T-helper 22 cell (primary cell): ENCODE data around the gene SH3GL1.

Experiments used
- DNase-seq: peaks from one replicate; pipeline ENCODE4 v3.0.0-alpha.2; 2020; ENCODE audit warnings: low read depth

SH3GL1 gene

DNA sequence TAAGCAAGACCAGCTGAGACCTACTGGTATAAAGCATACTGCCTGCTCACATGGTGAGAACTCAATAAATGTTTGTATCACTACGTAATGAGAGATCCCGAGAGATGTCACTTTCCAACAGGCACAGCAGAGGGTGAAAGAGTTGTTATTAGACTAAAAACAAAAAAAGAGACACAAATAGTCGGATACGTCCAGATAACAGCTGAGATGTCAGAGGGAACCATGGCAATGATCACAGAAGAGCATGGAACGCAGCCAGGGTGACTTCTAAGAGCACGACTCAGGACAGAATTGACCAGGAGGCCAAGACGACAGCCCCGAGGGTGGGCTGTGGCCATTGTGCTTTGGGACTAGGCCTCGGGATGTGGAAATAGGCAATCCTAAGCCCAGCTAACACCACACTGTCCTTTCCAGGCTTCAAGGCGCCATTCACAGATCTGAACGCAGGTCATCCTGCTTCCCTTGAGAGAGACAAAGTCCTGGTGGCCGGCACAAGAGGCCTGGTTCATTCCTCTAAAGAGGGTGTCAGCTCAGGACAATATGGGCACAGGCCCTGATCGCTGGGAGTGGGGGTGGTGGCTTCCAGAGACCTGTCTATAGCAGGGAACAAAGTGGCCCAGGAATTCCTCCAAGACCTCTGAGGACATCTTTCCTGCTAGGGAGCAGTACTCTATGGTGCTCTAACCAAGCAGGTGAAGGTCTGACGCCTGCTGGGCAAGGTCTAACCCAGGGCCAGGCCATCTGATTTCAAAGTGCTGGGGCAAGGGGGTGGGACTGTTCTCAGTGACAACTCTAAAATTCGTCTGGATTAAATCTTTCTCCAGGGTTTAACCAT, 3.2 kb downstream of the SH3GL1 start:
- DNase-seq: no peak

- DNase-seq: no peak
These were observed 6.3 kb downstream of the SH3GL1 start for GRCh38 chr19:4393947-4394590.

- DNase-seq: no peak
These were observed 8.5 kb downstream of the SH3GL1 start for GRCh38 chr19:4391701-4392483.

DNA sequence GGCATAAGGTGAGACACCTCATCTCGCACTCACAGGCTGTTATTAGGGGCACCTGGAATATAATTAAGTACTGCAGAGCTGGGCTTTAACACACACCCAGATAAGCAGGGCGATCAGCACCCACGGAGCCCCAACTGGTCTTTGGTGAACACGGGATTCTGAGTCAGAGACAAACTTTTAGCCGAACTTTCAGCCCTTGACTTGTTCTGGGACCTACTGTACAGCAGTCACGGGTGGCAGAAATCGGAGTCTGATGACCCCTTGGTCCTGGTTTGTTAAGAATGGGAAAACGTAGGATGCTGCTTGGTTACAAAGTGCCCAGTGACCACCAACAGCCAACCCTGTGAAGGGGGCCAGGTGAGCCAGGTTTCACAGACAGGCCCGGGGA, 9.0 kb downstream of the SH3GL1 start:
- no peak for DNase-seq

DNA sequence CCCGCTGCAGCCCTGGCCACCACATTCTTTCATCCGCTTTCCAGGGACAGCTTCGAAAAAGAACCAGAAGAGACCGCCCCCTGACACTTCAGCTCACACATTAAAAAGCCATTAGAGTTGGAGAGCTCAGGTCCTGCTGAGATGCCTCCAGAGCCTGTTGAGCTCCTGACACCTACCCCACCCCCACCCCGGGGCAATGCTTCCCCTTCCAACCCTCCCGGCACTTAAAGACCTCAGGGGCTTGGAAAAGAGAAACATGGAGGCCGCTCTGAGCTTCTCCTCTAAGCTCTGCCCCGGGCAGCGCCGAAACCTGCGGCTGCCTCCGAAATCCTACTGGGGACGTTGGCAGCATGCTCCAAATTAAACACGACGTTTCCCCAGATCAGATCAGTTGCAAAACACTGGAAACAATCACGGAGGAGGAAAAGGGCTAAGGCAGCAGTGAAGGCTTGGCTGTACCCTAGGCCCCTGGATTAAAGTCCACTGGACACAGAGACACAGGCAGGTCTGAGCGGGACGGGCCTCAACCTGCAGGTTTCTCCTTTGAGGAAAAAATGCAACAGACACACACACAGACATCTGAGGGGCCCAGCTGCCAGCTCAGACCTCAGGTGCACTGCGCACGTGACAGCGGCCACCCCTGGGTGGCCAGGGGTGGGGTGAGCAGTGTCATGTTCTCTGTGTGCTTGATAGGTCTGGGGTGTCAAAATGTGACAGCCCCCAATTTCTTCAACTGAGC, 9.6 kb downstream of the SH3GL1 start:
- no peak for DNase-seq

DNA sequence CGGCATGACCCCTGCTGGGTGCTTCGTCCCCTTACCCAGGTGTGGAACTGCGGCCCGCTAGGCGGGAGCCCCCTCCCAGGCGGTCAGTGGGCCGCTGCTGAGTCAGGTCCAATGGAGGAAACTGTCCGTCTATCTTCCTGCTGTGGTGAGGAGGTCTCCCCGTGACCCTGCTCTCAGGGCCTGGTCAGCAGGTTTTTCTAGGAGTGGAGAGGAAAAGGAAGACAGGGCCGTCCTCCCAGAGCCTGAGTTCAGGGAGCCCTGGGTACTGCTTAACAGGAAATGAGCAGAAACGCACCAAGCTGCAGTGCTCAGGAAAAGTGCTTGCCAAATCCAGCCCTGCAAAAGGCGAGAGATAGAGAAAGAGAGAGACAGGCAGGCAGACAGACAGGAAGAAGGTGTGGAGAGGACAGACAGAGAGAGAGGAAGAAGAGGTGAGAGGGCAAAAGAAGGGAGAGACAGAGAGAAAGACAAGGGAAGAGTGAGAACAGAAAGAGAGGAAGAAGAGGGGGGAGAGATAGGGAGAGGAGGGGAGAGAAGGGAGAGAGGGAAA, 10.3 kb downstream of the SH3GL1 start:
- no peak for DNase-seq

DNA sequence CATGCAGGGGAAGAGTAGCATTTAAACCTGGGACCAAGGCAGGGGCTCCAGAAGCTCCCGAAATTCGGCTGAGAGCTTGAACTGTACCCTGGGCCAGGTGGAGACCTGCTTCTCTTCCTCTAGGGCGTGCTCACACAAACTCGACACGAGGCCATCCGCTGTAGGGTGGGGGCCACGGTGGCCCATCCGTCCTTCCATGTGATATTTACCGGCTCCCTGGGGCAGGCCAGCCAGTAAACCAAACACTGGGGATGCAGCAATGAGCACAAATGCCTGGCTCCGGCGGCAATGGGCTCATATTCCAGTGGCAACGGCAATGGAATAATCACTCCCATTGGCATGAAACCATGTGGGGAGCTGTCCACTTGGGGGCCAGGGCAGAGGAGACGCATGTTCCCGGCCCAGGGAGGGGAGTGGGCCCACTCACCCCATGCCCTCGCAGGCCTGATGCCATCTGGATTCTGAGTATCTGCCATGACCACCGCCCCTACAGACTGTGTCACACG, 10.8 kb downstream of the SH3GL1 start:
- DNase-seq: no peak

DNA sequence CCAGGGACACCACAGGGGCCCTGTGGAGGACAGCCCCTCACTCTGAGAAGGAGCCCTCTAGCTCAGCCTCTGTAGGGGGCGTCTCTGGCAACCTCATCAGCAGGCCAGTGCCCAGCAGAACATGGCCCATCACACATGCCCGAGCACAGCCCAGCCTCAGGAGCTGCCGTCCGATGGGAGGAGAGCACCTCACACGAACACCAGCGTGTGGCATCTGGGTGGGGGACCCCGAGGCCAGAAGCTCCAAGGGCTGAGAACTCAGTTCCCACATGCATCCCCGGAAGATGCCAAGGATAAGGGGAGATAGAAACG, 11.3 kb downstream of the SH3GL1 start:
- DNase-seq: no peak

DNA sequence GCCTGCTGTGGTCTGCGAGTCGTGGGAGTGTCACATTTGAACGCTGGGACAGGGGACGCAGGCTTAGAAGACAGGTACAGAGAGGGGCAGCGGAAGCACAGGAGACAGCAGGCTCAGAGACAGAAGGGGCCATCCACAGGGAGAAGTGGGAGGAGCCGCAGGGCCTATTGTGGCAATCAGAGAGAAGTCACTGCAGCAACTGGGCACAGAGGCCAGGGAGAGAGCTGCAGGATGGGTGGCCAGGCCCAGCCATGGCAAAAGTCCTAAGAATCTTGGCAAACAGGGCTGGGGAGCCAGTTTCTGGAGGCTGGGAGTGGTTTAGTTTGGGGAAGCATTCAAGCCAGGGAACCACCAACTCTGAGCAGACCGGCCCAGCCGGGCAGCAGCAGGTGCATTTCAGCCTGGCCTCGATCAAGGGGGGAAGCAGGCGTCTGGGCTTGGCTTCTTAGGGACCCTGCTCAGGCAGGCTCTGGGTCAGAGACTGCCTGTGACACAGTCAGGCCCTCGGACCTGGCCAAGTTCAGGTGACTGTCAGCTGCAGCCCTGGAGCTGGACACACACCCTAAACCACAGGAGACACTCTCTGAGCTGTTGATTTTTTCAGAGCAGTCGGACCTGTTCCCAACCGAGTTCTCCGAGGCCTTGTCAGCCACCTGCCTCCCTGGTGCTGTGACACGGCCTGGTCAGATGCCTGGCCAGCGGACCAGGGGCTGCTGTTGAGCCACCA, 11.8 kb downstream of the SH3GL1 start:
- DNase-seq: no peak

DNA sequence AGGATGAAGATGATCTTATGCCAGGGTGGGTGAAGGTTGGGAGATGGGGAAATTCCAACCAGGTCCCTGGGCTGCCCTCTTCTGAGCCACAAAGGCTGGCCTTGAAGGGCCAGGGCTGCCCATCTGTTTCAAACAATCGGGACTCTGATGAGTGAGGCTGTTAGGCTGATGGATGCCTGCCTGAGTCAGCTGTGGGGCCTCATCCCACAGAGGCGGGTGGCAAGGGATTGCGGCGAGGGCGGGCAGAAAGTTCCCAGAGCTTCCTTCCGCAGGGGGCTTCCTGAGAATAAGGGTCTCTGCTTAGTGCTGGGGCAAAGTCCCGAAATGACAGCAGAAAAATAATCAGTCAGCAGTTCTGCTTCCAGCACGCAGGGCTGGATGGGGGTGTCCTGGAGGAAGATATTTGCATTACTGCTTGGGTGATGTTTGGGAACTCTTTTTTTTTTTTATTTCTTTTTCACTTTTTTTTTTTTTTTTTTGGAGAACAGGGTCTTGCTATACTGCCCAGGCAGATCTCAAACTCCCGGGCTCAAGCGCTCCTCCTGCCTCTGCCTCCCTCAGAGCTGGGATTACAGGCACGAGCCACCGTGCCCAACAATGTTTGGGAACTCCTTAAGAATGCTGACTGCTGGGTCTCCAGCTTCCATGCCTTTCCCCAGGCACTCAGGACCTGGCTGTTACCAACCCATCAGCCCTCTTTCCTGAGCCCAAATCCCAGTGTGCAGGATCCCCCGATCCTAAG, 14.1 kb downstream of the SH3GL1 start:
- no peak for DNase-seq

DNA sequence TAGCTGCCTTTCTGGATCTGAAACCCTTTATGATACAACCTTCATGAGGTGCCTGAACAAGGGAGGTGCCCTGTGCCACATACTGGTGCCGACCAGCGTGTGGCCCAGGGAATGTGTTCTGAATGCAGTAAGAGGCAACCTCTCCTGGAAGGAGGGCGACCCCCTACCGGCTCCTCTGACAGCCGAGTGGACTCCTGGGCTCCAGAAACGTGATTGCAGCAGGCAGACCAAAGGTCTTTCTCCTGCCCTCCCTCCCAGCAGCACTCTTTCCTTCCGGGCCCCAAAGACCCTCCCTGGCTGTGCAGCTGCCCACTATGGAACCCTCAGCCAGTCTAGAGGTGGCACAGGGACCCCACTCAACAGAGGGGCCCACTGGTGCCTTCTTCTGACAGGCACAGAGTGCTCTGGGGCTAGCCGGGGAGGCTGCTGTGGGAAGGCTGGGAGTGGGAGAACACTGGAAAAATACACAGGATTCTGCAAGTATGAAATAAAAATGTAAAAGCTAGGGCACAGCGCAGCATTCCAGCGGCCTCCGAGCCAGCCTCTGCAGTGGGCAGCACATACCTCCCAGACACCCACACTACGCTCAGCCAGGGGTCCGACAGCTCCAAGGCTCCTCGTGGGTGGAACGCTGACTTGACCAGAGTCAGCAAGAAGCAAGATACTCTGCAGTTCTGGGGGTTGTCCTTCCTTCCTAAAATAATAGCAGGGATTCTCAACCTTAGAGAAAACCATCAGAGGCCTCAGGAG, 14.9 kb downstream of the SH3GL1 start:
- DNase-seq: no peak

DNA sequence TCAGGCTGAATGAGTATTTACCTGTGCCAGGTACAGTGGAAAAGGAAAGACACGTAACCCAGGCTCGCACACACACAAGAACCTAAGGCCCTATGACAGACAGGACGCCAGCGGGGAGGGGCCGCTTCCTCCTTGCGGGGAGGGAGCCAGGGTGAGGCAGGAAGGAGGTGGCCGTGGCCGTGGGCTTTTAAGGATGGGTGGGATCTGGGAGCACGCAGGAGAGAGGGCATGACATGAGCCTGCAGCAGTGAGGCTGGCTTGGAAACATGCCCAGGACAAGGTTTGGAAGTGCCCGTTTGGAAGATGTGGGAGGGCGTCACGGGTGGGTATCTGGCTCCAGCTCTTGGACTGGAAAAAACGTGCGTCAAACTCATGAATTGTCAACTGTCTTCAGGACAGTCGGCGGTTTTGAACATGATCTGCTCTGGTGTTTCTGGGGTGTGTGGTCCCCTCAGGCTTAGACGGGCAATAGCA, 20.1 kb downstream of the SH3GL1 start:
- DNase-seq: peak; percentile 54

GRCh38 chr19:4379383-4380253, 20.7 kb downstream of the SH3GL1 start:
- DNase-seq: no peak

DNA sequence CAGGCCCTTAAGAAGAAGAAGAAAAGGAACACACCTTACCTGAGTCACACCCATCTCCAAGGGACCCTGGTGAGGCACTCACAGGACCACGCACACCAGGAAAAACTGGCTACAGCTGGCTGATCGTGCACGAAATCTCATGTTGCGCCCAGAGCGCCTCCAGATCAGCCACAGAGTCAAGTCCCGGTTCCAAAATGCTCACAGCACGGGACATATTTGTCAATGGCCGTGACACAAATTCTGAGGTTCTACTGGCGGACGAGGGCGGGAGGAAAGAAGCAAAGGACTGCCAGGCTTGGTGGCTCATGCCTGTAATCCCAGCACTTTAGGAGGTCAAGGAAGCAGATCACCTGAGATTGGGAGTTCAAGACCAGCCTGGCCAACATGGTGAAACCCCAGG, 21.5 kb downstream of the SH3GL1 start:
- no peak for DNase-seq

DNA sequence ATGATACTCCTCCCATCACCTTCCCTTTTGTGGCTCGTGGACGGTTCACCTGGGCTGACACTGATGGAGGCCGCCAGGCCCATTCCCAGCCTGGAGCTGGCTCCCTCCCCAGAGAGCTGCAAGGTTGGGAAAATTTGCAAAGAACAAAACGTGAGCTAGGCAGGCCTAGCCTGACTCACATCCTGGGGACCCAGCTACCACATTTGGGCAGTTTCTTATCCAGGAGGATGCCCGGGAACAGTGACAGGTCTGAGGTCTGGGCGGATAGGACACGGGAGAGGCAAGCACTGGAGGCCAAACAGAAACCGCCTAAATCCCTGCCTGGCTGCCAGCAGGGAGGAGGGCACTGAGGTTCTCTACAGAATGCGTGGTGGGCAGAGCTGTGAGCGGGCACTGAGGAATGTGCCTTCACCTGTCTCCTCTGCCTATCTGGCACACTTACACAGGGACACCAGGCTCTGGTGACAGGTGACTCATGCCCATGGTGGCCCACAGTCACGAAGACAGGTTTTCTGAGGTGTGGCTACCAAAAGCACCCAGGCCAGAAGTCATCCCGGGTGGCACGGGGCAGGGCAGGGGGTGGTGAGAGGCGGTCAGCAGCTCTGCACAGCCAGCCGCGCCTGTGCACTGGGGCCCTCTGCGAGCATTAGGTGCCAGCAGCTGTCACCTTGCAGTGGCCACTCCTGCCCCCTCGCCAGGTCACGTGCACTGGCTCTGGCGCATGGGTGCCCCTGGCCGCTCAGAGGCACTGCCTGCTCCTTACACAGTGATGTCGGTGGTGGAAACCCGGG, 23.2 kb downstream of the SH3GL1 start:
- DNase-seq: no peak

DNA sequence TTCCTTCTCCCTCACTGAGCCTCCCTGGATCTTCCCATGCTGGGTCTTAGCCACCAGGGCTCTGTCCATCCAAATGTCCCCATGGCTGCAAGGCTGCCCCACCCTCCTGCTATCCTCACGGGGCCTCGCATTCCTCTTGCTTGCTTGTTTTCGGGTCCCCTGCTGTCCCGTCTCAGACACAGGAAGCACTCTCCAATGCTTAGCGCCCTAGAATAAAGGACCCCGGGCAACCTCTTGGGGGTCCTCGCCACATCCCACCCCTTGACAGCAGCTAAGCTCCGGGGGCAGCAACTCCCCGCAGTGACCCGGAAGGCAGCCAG, 23.7 kb downstream of the SH3GL1 start:
- no peak for DNase-seq

DNA sequence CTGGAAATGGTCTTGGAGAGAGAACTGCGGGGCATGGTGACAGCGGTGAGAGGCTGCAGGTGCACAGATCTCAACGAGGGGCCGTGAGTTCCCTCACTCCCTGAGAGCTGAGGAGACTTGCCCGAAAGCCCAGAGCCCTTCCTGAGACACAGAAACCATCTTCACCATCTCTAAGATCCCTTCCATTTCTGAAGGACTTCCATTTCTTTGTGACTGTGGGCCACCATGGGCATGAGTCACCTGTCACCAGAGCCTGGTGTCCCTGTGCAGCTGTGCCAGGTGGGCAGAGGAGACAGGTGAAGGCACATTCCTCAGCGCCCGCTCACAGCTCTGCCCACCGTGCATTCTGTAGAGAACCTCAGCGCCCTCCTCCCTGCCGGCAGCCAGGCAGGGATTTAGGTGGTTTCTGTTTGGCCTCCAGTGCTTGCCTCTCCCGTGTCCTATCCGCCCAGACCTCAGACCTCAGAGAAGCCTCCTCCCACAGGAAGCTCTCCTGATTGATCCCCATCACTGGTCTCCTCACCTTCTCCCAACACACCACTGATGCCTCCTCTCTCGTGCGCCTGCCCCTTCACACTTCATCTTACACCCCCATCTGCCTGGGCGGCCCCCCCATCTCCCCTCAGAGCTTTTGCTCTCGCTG, 24.2 kb downstream of the SH3GL1 start:
- no peak for DNase-seq
